Gastrocnemius medialis (tissue), 4 donors: Measurements from ENCODE around the gene HINFP.

ENCODE experiments used
- CTCF ChIP-seq, 5 experiments: fragments of 450-650 bp in 3 of 5; fragments of 200-600 bp in 2 of 5; sonication (generic) in 2 of 5; IDR thresholded peaks in 4 of 5; conservative IDR thresholded peaks in 1 of 5; 1 replicate in 4 of 5; 2 replicates in 1 of 5; pipeline ENCODE4 v1.5.1; 2016 to 2019; ENCODE audit warnings: antibody characterized with exemption in 5 of 5, mild to moderate bottlenecking in 3 of 5, moderate library complexity in 3 of 5
- POLR2A ChIP-seq, 2 donors: fragments of 450-650 bp; IDR thresholded peaks; one replicate each; pipeline ENCODE4 v1.6.1; 2017; ENCODE audit warnings: antibody characterized with exemption in 2 of 2, mild to moderate bottlenecking in 2 of 2, moderate library complexity in 2 of 2

DNA sequence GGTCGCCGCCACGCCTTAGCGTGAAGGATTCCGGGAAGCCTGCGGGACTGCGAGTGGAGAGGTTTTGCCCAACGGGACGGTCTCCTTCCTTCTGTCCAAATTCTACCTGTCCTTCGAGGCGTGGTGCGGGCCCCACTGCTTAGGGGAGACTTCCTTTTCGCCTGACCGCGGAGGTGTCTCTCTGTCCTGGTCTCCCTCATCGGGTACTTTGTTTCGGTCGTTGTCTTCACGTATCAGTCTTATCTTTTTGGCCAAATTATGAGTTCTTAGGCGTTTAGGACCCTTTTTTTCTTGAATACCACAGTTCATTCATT is 388 bp downstream of the HINFP start:
- no peak for TF ChIP-seq CTCF (IDR thresholded peaks at IDR 0.05 in 4 of 5, conservative IDR thresholded peaks at IDR 0.05 in 1 of 5)
- no peak for TF ChIP-seq POLR2A (IDR thresholded peaks at IDR 0.05)
